Measurements from ENCODE around the gene CTSC.

DNA sequence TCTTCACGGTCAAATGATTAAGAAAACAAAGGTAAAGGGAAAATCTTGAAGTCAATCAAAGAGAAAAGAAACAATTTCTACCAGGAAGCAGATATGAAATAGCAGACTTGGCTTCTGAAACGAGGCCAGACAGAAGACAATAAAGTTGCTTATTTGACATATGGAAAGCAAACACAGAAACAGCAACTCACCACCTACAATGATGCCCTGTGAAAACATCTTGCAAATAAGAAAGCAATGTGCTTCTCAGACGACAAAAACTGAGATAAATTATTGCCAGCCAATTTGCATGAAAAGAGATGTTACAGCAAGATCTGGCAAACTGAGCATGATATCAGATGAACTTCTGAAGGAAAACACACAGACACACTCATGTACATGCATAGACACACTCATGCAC, 45.9 kb upstream of the CTSC start:
- TF ChIP-seq TAF1 (IDR thresholded peaks at IDR 0.05; ENCODE audit: borderline replicate concordance, insufficient read depth, low read length) (no peak), POLR2AphosphoS5 (IDR thresholded peaks at IDR 0.05; ENCODE audit: low read depth, low read length) (no peak), SIN3A (IDR thresholded peaks at IDR 0.05; ENCODE audit: borderline replicate concordance, insufficient read depth, low read length) (no peak), FOXP2 (optimal IDR thresholded peaks at IDR 0.05; ENCODE audit: borderline replicate concordance, extremely low read depth, extremely low read length, insufficient read depth) (no peak)
- TF ChIP-seq, protein P1, sequence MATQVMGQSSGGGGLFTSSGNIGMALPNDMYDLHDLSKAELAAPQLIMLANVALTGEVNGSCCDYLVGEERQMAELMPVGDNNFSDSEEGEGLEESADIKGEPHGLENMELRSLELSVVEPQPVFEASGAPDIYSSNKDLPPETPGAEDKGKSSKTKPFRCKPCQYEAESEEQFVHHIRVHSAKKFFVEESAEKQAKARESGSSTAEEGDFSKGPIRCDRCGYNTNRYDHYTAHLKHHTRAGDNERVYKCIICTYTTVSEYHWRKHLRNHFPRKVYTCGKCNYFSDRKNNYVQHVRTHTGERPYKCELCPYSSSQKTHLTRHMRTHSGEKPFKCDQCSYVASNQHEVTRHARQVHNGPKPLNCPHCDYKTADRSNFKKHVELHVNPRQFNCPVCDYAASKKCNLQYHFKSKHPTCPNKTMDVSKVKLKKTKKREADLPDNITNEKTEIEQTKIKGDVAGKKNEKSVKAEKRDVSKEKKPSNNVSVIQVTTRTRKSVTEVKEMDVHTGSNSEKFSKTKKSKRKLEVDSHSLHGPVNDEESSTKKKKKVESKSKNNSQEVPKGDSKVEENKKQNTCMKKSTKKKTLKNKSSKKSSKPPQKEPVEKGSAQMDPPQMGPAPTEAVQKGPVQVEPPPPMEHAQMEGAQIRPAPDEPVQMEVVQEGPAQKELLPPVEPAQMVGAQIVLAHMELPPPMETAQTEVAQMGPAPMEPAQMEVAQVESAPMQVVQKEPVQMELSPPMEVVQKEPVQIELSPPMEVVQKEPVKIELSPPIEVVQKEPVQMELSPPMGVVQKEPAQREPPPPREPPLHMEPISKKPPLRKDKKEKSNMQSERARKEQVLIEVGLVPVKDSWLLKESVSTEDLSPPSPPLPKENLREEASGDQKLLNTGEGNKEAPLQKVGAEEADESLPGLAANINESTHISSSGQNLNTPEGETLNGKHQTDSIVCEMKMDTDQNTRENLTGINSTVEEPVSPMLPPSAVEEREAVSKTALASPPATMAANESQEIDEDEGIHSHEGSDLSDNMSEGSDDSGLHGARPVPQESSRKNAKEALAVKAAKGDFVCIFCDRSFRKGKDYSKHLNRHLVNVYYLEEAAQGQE (IDR thresholded peaks at IDR 0.05; ENCODE audit: insufficient read depth in 1 of 2, low read depth in 2 of 2, low read length in 2 of 2): no peak

All from PFSK-1 (cell line).